ENCODE data around the gene S100A11. TPM values are rescaled to one million over a fixed set of nuclear protein-coding genes. Genes with fewer than 3 reads are reported as not detected.

S100A11 gene
- total RNA-seq, 5 donors from 2014 or later (not counting 1 experiment from before 2014, with no cell fraction given), result 37.3 to 254 (median 195) TPM

DNA sequence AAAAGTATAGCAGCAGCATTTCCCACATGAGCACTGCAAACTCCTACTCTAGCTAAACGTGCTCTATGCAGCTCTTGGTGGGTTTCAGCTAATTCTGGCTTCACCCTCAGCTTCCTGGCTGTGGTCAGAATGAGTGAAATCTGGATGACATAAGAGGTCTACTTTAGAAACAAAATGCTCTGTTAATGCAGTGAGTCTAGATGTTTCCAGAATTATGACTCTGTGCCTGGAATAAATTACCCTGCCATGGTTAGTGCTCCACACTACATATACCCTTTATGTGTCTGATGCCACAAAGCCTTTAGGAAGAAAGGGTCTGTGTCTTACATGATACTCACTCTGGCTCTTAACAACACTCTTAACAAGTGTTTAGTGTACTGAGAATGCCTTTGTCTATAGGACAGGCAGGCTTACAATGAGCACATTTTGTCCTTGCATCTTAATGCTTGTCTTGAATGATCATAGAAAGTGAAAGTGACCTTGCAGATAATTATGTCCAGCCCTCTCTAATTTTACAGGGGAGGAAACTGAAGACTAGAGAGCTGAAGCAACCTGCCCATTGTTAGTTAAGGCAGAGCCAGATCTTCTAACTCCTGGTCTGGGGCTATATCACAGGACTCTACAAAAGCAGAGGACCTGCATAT, 52.4 kb downstream of the S100A11 start:
- H3K4me3 ChIP-seq (ENCODE audit: control insufficient read depth in 1 of 2, extremely low read depth in 1 of 2, low read length in 1 of 2), result no peak overlapping the region
- Mint-ChIP-seq H3K36me3 (peaks cover 64% of the 10 kb centered on the region), H3K27ac (peak overlapping the region; percentile 47 to 82), H3K9me3 (no peaks in the 10 kb centered on the region), H3K4me3 (no peak overlapping the region), H3K27me3 (no peaks in the 10 kb centered on the region), H3K4me1 (peaks cover 44 to 55% (median 54%) of the 10 kb centered on the region in 3 donors)
- WGBS (ENCODE audit: insufficient coverage), result no CpG with 5 or more reads among the region's 1 CpG
- CTCF ChIA-PET, result interaction anchor here in 1 of 2 donors (0.7 to 2.6 kb wide), 3 partner anchors 15 to 39 kb away, joined by 3 to 10 read pairs (median 8); no protein-coding TSS in a partner anchor
- H3K4me1 ChIP-seq (ENCODE audit: control insufficient read depth in 1 of 2, extremely low read depth in 1 of 2, insufficient read depth in 2 of 2, low read length in 2 of 2), result peaks cover 0 to 23% of the 10 kb centered on the region in 2 experiments
- no peaks in the 10 kb centered on the region for H3K9me3 ChIP-seq
- peaks cover 3 to 55% of the 10 kb centered on the region in 2 donors for H3K36me3 ChIP-seq (ENCODE audit: control insufficient read depth in 2 of 2, extremely low read depth in 1 of 2, insufficient read depth in 1 of 2, low read length in 1 of 2)
- ATAC-seq (replicated peaks in 1 of 4) (peak; percentile 63 to 85 (median 72)), DNase-seq (peak in 1 of 35 experiments; percentile 42)
- POLR2A ChIA-PET, result interaction anchor here in 1 of 2 donors (0.6 kb wide), 1 partner anchor 85 kb away, joined by 3 read pairs; no protein-coding TSS in a partner anchor
- no peaks in the 10 kb centered on the region for H3K27me3 ChIP-seq (replicated peaks in 1 of 2; ENCODE audit: control insufficient read depth in 2 of 2, extremely low read depth in 1 of 2, insufficient read depth in 2 of 2, low read length in 1 of 2)
- peak overlapping the region; percentile 50 for H3K27ac ChIP-seq (ENCODE audit: low read length)

Other genes with a start within 250 kb of the S100A11 start
- 10 to 100 TPM in 4 of 5 donors, 1 to 10 TPM in 1; 9.6 to 26.3 (median 22.1) TPM for gene TDRKH, start 246.5 kb downstream of the S100A11 start, total RNA-seq
- gene LINGO4, start 231.6 kb downstream of the S100A11 start, total RNA-seq, result under 1 TPM in 3 of 5 donors, not detected in 2; 0.25 to 0.40 (median 0.36) TPM
- gene RORC, start 205.2 kb downstream of the S100A11 start, total RNA-seq, result 10 to 100 TPM in 1 of 5 donors, 1 to 10 TPM in 4; 1.5 to 11.6 (median 7.6) TPM
- gene C2CD4D, start 197.2 kb downstream of the S100A11 start, total RNA-seq, result 1 to 10 TPM in 2 of 5 donors, under 1 TPM in 3; 0.26 to 1.1 (median 0.85) TPM
- gene THEM5, start 183.3 kb downstream of the S100A11 start, total RNA-seq, result not detected
- 100 to 1,000 TPM in 2 of 5 donors, 10 to 100 TPM in 3; 48.2 to 119 (median 97.6) TPM for gene THEM4, start 127.5 kb downstream of the S100A11 start, total RNA-seq
- gene S100A10, start 43.1 kb downstream of the S100A11 start, total RNA-seq, result 100 to 1,000 TPM; 157 to 277 (median 264) TPM
- gene TCHHL1, start 52.1 kb upstream of the S100A11 start, total RNA-seq, result not detected
- gene TCHH, start 78.4 kb upstream of the S100A11 start, total RNA-seq, result under 1 TPM in 1 of 5 donors, not detected in 4; 0.03 TPM
- gene RPTN, start 122.2 kb upstream of the S100A11 start, total RNA-seq, result not detected
- gene HRNR, start 187.2 kb upstream of the S100A11 start, total RNA-seq, result not detected